Vagina (tissue), 2 donors: ENCODE results near the gene RANBP3L. TPM values are rescaled to one million over a fixed set of nuclear protein-coding genes. Genes with fewer than 3 reads are reported as not detected.

Experiments
- DNase-seq, 2 donors: peaks; one replicate each; pipeline ENCODE4 v3.0.0-alpha.2; 2017; ENCODE audit errors: extremely low spot score in 2 of 2
- H3K27ac ChIP-seq: fragments of 200-600 bp; sonication (generic); one replicate; pipeline ENCODE4 v1.5.1; 2019
- H3K27me3 ChIP-seq: fragments of 200-600 bp; sonication (generic); one replicate; pipeline ENCODE4 v1.5.1; 2019
- H3K36me3 ChIP-seq, 2 donors: fragments of 200-600 bp; sonication (generic); one replicate each; pipeline ENCODE4 v1.5.1; 2017 to 2019
- H3K4me1 ChIP-seq: fragments of 200-600 bp; sonication (generic); one replicate; pipeline ENCODE4 v1.5.1; 2019
- H3K4me3 ChIP-seq, 2 donors: fragments of 200-600 bp; sonication (generic); 1 replicate in 1 of 2; 2 replicates in 1 of 2; pipeline ENCODE4 v1.5.1; 2016 to 2019
- H3K9me3 ChIP-seq: fragments of 200-600 bp; sonication (generic); one replicate; pipeline ENCODE4 v1.5.1; 2019
- CTCF ChIP-seq, 3 experiments: fragments of 450-650 bp in 2 of 3; fragments of 200-600 bp in 1 of 3; sonication (generic) in 1 of 3; IDR thresholded peaks; one replicate each; pipeline ENCODE4 v1.5.1; 2017 to 2019; ENCODE audit warnings: antibody characterized with exemption in 3 of 3, mild to moderate bottlenecking in 2 of 3, moderate library complexity in 2 of 3
- POLR2A ChIP-seq, 2 donors: fragments of 450-650 bp; IDR thresholded peaks; one replicate each; pipeline ENCODE4 v1.6.1; 2017; ENCODE audit warnings: antibody characterized with exemption in 2 of 2, mild to moderate bottlenecking in 2 of 2, moderate library complexity in 2 of 2
- POLR2AphosphoS5 ChIP-seq, 2 donors: sonication (generic); formaldehyde crosslinking; IDR thresholded peaks; one replicate each; pipeline ENCODE4 v1.9.0; 2017; ENCODE audit warnings: antibody characterized with exemption in 2 of 2, mild to moderate bottlenecking in 2 of 2, low read depth in 1 of 2; ENCODE audit not compliant: insufficient read depth in 1 of 2
- intact Hi-C: fragments of 100-400 bp; cut with DNase I; formaldehyde crosslinking; loops from one replicate; pipeline ENCODE4 v1.15.1; 2023
- total RNA-seq: library from RNA; depleted of rRNA; stranded (reverse); fragments of >200 nt; gene quantifications from one replicate; pipeline ENCODE4 v1.2.3, GENCODE V29; 2016

Gene RANBP3L
- total RNA-seq, 1 donor from 2014 or later = 3.2 TPM

GRCh38 chr5:36276864-36277263 is 24.8 kb downstream of the RANBP3L start:
- H3K4me3 ChIP-seq = no peak overlapping the region
- no peaks in the 10 kb centered on the region for H3K36me3 ChIP-seq
- no peak for TF ChIP-seq POLR2AphosphoS5 (IDR thresholded peaks at IDR 0.05; ENCODE audit: insufficient read depth in 1 of 2, low read depth in 1 of 2)
- no peak for TF ChIP-seq POLR2A (IDR thresholded peaks at IDR 0.05)
- no peak for TF ChIP-seq CTCF (IDR thresholded peaks at IDR 0.05)
- no peak for DNase-seq
- H3K27ac ChIP-seq = no peak overlapping the region
- H3K4me1 ChIP-seq = no peaks in the 10 kb centered on the region
- intact Hi-C loops = no loop called here
- H3K9me3 ChIP-seq = no peaks in the 10 kb centered on the region
- no peaks in the 10 kb centered on the region for H3K27me3 ChIP-seq

- Histone ChIP-seq H3K27ac (no peak overlapping the region), H3K4me1 (no peaks in the 10 kb centered on the region), H3K27me3 (no peaks in the 10 kb centered on the region), H3K36me3 (no peaks in the 10 kb centered on the region), H3K4me3 (no peak overlapping the region), H3K9me3 (no peaks in the 10 kb centered on the region)
- intact Hi-C loops = no loop called here
- no peak for DNase-seq
- no peak for TF ChIP-seq CTCF (IDR thresholded peaks at IDR 0.05)
- TF ChIP-seq POLR2AphosphoS5 (IDR thresholded peaks at IDR 0.05; ENCODE audit: insufficient read depth in 1 of 2, low read depth in 1 of 2) = no peak
- no peak for TF ChIP-seq POLR2A (IDR thresholded peaks at IDR 0.05)
Observed at GRCh38 chr5:36273809-36274526, 27.7 kb downstream of the RANBP3L start.

- TF ChIP-seq POLR2A (IDR thresholded peaks at IDR 0.05) (no peak), POLR2AphosphoS5 (IDR thresholded peaks at IDR 0.05; ENCODE audit: insufficient read depth in 1 of 2, low read depth in 1 of 2) (no peak), CTCF (IDR thresholded peaks at IDR 0.05) (no peak)
- H3K27me3 ChIP-seq = no peaks in the 10 kb centered on the region
- intact Hi-C loops = no loop called here
Observed at GRCh38 chr5:36272136-36272690, 29.5 kb downstream of the RANBP3L start.

GRCh38 chr5:36270876-36271575 is 30.7 kb downstream of the RANBP3L start:
- Histone ChIP-seq H3K9me3 (no peaks in the 10 kb centered on the region), H3K4me1 (no peaks in the 10 kb centered on the region), H3K36me3 (no peaks in the 10 kb centered on the region), H3K4me3 (no peak overlapping the region), H3K27me3 (no peaks in the 10 kb centered on the region), H3K27ac (no peak overlapping the region)
- no peak for DNase-seq
- intact Hi-C loops = no loop called here
- TF ChIP-seq POLR2A (IDR thresholded peaks at IDR 0.05) = no peak
- TF ChIP-seq POLR2AphosphoS5 (IDR thresholded peaks at IDR 0.05; ENCODE audit: insufficient read depth in 1 of 2, low read depth in 1 of 2) = no peak
- no peak for TF ChIP-seq CTCF (IDR thresholded peaks at IDR 0.05)

More at GRCh38 chr5:36272136-36272690, 29.5 kb downstream of the RANBP3L start:
- no peaks in the 10 kb centered on the region for H3K36me3 ChIP-seq
- H3K9me3 ChIP-seq = no peaks in the 10 kb centered on the region
- DNase-seq = no peak
- no peak overlapping the region for H3K4me3 ChIP-seq
- H3K27ac ChIP-seq = no peak overlapping the region
- H3K4me1 ChIP-seq = no peaks in the 10 kb centered on the region
